ENCODE results near the gene BARX1.

DNA sequence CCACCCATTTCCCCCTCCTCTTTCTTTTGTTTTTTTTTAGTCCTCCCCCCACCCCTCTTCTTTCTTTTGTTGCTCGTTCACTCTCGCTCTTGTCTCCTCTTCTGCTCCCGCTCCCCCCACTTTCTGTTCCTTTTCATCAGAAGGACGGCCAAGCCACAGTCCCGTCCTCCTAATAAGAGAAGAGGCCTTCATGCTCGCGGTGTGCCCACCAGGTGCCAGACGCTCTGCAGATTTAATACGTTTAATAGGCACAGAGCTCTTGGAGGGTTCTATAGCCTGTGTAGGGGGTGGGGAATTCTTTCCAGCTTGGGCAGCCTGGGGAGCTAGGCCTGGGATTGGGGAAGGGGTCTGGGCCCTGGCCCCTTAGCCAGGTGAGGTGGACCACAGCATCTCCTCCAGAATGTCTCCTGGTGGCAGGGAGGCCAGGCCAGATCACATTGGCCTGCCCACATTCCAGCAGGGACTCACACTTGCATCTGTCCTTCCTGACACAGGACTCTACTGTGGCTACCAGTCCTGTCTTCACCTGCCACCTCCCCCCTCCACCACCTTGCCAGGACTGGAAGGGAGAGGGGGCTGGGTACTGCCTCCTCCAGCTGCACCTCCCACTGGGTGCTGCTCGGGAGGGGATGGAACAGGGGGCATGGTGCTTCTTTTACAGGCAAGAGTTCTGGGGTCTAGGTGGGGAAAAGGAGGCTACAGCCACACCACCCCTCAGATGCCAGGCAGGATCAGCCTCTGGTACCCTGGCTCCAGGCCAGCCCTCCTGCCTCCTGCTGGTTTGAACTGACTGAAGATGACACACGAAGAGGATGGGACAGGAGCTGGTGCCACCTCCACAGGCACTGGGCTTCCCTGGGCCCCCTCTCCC, 6.1 kb upstream of the BARX1 start:
- TF ChIP-seq TCF7 (CRISPR knock-in tag; IDR thresholded peaks at IDR 0.05; ENCODE audit: low read depth), result no peak
- no peak for TF ChIP-seq CTCF (IDR thresholded peaks at IDR 0.05)
- no peak for TF ChIP-seq ZNF396 (CRISPR knock-in tag; IDR thresholded peaks at IDR 0.05; ENCODE audit: borderline replicate concordance)
- TF ChIP-seq ZNF416 (CRISPR knock-in tag; IDR thresholded peaks at IDR 0.05), result no peak
- no peak for TF ChIP-seq NR1H2 (CRISPR knock-in tag; IDR thresholded peaks at IDR 0.05)
- TF ChIP-seq MAX (CRISPR knock-in tag; IDR thresholded peaks at IDR 0.05), result no peak
- no peak for TF ChIP-seq JUN (CRISPR knock-in tag; IDR thresholded peaks at IDR 0.05)
- no peak for TF ChIP-seq SMAD4 (CRISPR knock-in tag; IDR thresholded peaks at IDR 0.05)
- TF ChIP-seq E2F4 (CRISPR knock-in tag; IDR thresholded peaks at IDR 0.05; ENCODE audit: borderline replicate concordance, low read depth), result no peak
- TF ChIP-seq SP1 (CRISPR knock-in tag; conservative IDR thresholded peaks at IDR 0.05), result no peak
- TF ChIP-seq FOXK1 (CRISPR knock-in tag; IDR thresholded peaks at IDR 0.05), result no peak

Measured in WTC11 (cell line).